DOHH2 (cell line): ENCODE measurements around the gene CD27.
"Not testable (repeated sequence)": the region's sequence is repeated elsewhere in the genome, so short reads cannot be mapped to it uniquely, and the experiment has no call there.

Experiments
- EZH2phosphoT487 ChIP-seq: fragments of 200-600 bp; sonication (generic); IDR thresholded peaks from 2 replicates; pipeline ENCODE4 v1.6.1; 2017; ENCODE audit warnings: borderline replicate concordance, mild to moderate bottlenecking, antibody characterized with exemption, low read length, moderate library complexity, mixed read lengths
- TF ChIP-seq, protein P1 (sequence below): fragments of 200-600 bp; sonication (generic); IDR thresholded peaks from one replicate; pipeline ENCODE4 v1.5.1; 2014; ENCODE audit warnings: antibody characterized with exemption, mild to moderate bottlenecking, low read depth, low read length; ENCODE audit not compliant: poor library complexity, severe bottlenecking

DNA sequence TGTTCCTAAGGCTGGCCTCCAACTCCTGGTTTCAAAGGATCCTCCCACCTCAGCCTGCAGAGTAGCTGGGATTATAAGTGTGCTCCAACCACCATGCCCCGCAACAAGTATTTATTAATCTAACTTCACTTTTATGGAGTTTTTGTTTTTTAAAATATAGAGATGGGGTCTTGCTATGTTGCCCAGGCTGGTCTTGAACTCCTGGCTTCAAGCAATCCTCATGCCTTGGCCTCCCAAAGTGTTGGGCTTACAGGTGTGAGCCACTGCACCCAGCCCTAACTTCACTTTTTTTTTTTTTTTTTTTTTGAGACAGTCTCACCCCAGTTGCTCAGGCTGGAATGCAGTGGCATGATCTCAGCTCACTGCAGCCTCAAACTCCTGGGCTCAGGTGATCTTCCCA lies 45.9 kb downstream of the CD27 start:
- TF ChIP-seq, protein P1, sequence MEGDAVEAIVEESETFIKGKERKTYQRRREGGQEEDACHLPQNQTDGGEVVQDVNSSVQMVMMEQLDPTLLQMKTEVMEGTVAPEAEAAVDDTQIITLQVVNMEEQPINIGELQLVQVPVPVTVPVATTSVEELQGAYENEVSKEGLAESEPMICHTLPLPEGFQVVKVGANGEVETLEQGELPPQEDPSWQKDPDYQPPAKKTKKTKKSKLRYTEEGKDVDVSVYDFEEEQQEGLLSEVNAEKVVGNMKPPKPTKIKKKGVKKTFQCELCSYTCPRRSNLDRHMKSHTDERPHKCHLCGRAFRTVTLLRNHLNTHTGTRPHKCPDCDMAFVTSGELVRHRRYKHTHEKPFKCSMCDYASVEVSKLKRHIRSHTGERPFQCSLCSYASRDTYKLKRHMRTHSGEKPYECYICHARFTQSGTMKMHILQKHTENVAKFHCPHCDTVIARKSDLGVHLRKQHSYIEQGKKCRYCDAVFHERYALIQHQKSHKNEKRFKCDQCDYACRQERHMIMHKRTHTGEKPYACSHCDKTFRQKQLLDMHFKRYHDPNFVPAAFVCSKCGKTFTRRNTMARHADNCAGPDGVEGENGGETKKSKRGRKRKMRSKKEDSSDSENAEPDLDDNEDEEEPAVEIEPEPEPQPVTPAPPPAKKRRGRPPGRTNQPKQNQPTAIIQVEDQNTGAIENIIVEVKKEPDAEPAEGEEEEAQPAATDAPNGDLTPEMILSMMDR: not testable (repeated sequence)
- TF ChIP-seq EZH2phosphoT487: not testable (repeated sequence)
